Measurements from ENCODE around the gene SARNP.

SARNP gene

DNA sequence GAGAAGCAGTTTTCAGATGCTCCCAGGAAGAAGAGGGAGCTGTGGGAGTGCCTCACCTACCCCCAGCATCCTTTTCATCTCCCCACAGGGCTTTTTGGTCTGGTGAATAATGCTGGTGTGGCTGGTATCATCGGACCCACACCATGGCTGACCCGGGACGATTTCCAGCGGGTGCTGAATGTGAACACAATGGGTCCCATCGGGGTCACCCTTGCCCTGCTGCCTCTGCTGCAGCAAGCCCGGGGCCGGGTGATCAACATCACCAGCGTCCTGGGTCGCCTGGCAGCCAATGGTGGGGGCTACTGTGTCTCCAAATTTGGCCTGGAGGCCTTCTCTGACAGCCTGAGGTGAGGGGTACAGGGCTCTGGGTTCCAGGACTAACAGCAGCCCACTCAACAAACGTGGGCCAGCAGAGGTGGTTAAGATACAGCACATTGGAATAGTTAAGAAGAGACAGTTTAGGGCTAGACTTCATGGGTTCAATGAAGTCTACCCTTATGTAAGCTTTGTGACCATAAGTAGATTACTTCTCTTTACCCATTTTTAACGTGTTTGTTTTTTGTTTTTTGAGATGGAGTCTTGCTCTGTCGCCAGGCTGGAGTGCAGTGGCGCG, 95.8 kb downstream of the SARNP start:
- ATAC-seq (replicated peaks; ENCODE audit: extremely low read depth, poor library complexity, severe bottlenecking), result no peak

GRCh38 chr12:55720894-55721444, 96.6 kb downstream of the SARNP start:
- ATAC-seq (replicated peaks; ENCODE audit: extremely low read depth, poor library complexity, severe bottlenecking), result no peak
- Mint-ChIP-seq H3K4me1 (peaks cover 42% of the 10 kb centered on the region), H3K9me3 (no peaks in the 10 kb centered on the region), H3K4me3 (no peak overlapping the region), H3K36me3 (ENCODE audit: insufficient read depth) (peaks cover 14% of the 10 kb centered on the region), H3K27ac (ENCODE audit: low read depth) (no peak overlapping the region), H3K27me3 (no peaks in the 10 kb centered on the region)
- DNase-seq (ENCODE audit: low spot score in 2 of 2), result no peak

More for the DNA sequence above, 95.8 kb downstream of the SARNP start:
- DNase-seq (ENCODE audit: low spot score in 2 of 2), result no peak
- Mint-ChIP-seq H3K36me3 (ENCODE audit: insufficient read depth) (peaks cover 11% of the 10 kb centered on the region), H3K4me1 (peaks cover 42% of the 10 kb centered on the region), H3K27me3 (no peaks in the 10 kb centered on the region), H3K9me3 (no peaks in the 10 kb centered on the region), H3K4me3 (no peak overlapping the region), H3K27ac (ENCODE audit: low read depth) (no peak overlapping the region)

DNA sequence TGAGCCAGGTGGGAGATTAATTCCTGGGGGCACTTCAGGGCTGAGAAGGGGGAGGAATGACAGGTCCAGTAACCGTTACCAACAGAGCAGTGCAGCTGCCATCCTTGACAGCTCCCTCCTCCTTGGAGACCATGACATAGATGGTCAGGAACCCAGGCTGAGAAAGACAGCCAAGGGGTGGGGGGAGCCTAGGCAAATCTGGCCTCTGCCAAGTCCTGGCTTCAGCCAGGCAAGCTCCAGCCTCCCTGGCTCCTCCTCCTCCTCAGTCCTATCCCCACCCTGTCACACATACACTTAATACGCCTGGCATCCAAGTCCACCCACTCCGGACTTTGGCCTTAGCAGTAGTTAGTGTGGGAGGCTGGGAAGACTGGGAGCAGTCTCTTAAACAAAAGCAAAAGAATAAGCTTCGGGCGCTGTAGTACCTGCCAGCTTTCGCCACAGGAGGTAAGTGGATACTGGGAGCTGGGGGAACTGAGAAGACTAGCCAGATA, 97.4 kb downstream of the SARNP start, which contains the start of gene RDH5:
TSS of gene RDH5 (plus strand) at position 323 of the 494 bp plus-strand sequence. CDS start 792 bp downstream, outside the sequence.
- DNase-seq (ENCODE audit: low spot score in 2 of 2) (no peak), ATAC-seq (replicated peaks; ENCODE audit: extremely low read depth, poor library complexity, severe bottlenecking) (no peak)
- Mint-ChIP-seq H3K9me3 (no peaks in the 10 kb centered on the region), H3K4me3 (no peak within 1 kb of the TSS), H3K4me1 (peaks cover 42% of the 10 kb centered on the region), H3K36me3 (ENCODE audit: insufficient read depth) (peaks cover 19% of the 10 kb centered on the region), H3K27me3 (no peaks in the 10 kb centered on the region), H3K27ac (ENCODE audit: low read depth) (no peak within 1 kb of the TSS)

- DNase-seq (ENCODE audit: low spot score in 2 of 2), result no peak
- H3K27me3 Mint-ChIP-seq, result no peaks in the 10 kb centered on the region
- peaks cover 34% of the 10 kb centered on the region for H3K4me1 Mint-ChIP-seq
- H3K36me3 Mint-ChIP-seq (ENCODE audit: insufficient read depth), result peaks cover 19% of the 10 kb centered on the region
- ATAC-seq (replicated peaks; ENCODE audit: extremely low read depth, poor library complexity, severe bottlenecking), result no peak
- H3K4me3 Mint-ChIP-seq, result no peak overlapping the region
- no peaks in the 10 kb centered on the region for H3K9me3 Mint-ChIP-seq
- no peak overlapping the region for H3K27ac Mint-ChIP-seq (ENCODE audit: low read depth)
Measured at GRCh38 chr12:55719371-55719770, 98.2 kb downstream of the SARNP start.

DNA sequence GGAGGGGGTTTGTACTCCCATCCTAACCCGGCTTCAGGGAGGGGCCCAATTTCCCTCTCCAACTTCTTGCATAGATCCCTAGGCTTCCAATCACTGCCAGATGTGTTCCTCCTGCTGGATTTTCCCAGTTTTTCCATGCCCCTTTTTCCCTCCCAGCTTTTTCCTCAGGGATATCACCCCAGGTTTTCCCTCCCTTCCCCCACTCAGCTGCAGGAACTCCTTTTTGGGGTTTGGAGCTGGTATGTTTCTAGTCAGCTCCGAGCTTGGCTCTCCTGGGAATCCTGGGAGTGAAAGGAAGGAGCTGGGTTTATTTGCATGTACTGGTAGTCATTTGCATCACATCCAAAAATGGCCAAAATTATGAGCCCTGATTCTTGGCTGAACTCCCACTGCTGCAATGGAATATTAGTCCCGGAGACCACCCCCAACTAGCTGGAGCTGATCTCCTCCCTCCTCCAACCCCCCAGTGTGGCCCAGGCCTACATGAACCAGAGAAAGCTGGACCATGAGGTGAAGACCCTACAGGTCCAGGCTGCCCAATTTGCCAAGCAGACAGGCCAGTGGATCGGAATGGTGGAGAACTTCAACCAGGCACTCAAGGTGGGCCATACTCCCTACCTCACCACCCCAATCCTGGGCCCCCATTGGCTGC, 98.8 kb downstream of the SARNP start:
- Mint-ChIP-seq H3K4me3 (no peak overlapping the region), H3K27ac (ENCODE audit: low read depth) (no peak overlapping the region), H3K4me1 (peaks cover 34% of the 10 kb centered on the region), H3K36me3 (ENCODE audit: insufficient read depth) (peaks cover 19% of the 10 kb centered on the region), H3K27me3 (no peaks in the 10 kb centered on the region), H3K9me3 (no peaks in the 10 kb centered on the region)
- ATAC-seq (replicated peaks; ENCODE audit: extremely low read depth, poor library complexity, severe bottlenecking) (no peak), DNase-seq (ENCODE audit: low spot score in 2 of 2) (no peak)

DNA sequence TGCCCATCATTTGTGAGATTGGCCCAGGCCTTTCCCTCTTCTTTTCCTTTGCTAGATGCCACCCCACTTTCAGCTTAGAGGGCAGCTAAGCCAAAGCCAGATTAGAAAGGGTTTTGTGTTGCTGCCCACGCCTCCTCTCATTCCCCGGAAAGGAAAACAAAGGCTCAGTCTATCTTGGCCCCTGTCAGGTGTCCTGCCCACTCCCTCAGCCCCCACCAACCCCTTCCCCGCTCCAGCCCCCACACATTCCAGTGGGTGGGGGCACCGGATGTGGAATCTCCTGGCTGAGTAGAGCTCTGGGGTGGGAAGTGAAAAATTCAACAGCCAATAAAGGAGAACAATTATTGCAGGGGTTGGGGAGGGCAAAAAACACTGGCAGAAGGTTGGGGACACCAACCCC, 99.5 kb downstream of the SARNP start:
- no peaks in the 10 kb centered on the region for H3K9me3 Mint-ChIP-seq
- DNase-seq (ENCODE audit: low spot score in 2 of 2) (no peak), ATAC-seq (replicated peaks; ENCODE audit: extremely low read depth, poor library complexity, severe bottlenecking) (no peak)
- H3K4me3 Mint-ChIP-seq, result peak overlapping the region; percentile 85
- no peaks in the 10 kb centered on the region for H3K27me3 Mint-ChIP-seq
- peaks cover 19% of the 10 kb centered on the region for H3K36me3 Mint-ChIP-seq (ENCODE audit: insufficient read depth)
- peaks cover 34% of the 10 kb centered on the region for H3K4me1 Mint-ChIP-seq
- no peak overlapping the region for H3K27ac Mint-ChIP-seq (ENCODE audit: low read depth)

DNA sequence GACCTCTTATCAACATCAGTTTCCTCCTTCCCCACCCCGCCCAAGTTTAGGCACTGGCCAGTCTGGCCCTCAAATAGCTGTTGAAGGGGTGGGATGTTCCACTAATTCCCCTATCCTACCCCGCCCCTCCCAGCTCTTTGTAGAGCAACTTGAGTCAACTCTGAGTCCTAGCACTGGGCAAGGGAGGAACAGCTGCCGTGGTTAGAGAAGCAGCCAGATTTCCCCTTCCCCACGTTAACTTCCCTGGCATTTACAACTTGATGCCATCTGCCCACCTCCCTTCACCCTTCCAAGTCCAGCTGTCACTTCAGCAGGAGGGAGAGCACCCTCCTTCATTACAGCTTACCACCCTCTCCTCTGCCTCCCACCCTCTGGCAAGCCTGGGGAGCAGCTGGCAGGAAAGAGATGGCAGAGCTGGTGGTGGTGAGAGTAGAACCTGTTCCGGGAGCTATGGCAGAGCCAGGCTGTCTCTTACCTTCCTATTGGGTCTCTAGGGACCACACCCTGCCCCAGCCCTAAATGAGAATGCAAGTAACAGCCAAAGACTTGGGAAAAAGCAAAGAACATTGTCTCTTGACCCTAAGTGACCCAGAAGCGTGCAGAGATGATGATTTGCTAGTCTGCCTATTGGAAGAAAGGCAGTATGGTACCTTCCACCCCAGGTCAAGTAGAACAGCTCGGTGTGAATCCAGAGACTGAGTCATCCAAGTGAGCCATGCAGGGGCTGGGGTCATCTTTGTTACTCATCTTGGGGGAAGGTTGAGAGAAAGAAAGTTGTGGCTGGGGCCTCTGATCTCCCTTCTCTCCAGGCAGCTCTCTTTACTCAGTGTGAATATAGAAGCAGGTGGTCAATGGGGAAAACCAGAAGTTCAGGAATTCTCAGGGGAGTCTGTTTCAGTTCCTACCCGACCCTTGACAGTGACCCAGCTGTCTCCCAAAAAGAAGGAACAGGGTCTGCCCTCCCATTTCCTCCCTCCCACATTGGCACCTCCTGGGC, 100.2 kb downstream of the SARNP start:
- no peak for DNase-seq (ENCODE audit: low spot score in 2 of 2)
- Mint-ChIP-seq H3K27ac (ENCODE audit: low read depth) (peak overlapping the region; percentile 95), H3K36me3 (ENCODE audit: insufficient read depth) (peaks cover 19% of the 10 kb centered on the region), H3K27me3 (no peaks in the 10 kb centered on the region), H3K9me3 (no peaks in the 10 kb centered on the region), H3K4me1 (peaks cover 34% of the 10 kb centered on the region), H3K4me3 (peak overlapping the region; percentile 85)
- no peak for ATAC-seq (replicated peaks; ENCODE audit: extremely low read depth, poor library complexity, severe bottlenecking)

GRCh38 chr12:55716582-55716957, 101.0 kb downstream of the SARNP start:
- ATAC-seq (replicated peaks; ENCODE audit: extremely low read depth, poor library complexity, severe bottlenecking) (no peak), DNase-seq (ENCODE audit: low spot score in 2 of 2) (no peak)
- no peaks in the 10 kb centered on the region for H3K9me3 Mint-ChIP-seq
- H3K27me3 Mint-ChIP-seq, result no peaks in the 10 kb centered on the region
- peak overlapping the region; percentile 95 for H3K27ac Mint-ChIP-seq (ENCODE audit: low read depth)
- H3K4me3 Mint-ChIP-seq, result peak overlapping the region; percentile 85
- peaks cover 34% of the 10 kb centered on the region for H3K4me1 Mint-ChIP-seq
- H3K36me3 Mint-ChIP-seq (ENCODE audit: insufficient read depth), result peaks cover 19% of the 10 kb centered on the region

DNA sequence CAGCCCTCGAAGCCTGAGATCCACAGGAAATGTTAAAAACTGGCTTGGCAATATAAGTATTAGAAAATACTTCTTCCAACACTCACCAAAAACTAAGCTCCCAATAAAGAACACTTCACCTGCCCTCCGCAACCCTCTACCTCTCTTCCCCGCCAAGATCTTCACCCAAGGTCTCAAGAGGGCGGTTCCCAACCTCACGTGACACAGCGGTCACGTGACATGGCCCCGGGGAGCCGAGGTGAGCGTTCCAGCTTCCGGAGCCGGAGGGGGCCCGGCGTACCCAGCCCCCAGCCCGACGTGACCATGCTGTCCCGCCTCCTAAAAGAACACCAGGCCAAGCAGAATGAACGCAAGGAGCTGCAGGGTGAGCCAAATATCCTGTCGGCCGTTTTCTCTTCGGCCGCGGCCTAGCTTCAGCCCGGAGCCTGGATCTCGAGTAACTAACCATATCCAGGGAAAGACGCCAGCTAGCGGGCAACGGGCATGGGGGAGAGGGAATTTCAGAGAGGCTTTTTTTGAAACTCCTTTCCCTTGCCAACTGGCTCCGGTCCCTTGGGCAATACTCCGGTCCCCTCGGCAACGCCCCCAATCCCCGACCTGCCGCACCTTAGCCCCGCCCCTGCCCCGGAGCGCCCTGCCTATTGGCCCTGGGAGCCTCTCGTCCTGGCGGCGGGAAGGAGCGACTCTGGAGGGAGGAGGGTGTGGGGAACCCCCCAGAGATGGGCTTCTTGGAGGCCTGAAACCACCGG, 101.5 kb downstream of the SARNP start, which contains the start of gene BLOC1S1:
TSS of gene BLOC1S1 (plus strand) at position 214 of the 749 bp plus-strand sequence. CDS start at position 220, 6 bp downstream.
- DNase-seq (ENCODE audit: low spot score in 2 of 2) (peak; percentile 84 to 85), ATAC-seq (replicated peaks; ENCODE audit: extremely low read depth, poor library complexity, severe bottlenecking) (peak; percentile 91)
- Mint-ChIP-seq H3K4me3 (peak within 1 kb of the TSS; percentile 85), H3K4me1 (peaks cover 34% of the 10 kb centered on the region), H3K27me3 (no peaks in the 10 kb centered on the region), H3K9me3 (no peaks in the 10 kb centered on the region), H3K36me3 (ENCODE audit: insufficient read depth) (peaks cover 19% of the 10 kb centered on the region), H3K27ac (ENCODE audit: low read depth) (peak within 1 kb of the TSS; percentile 95)

- no peaks in the 10 kb centered on the region for H3K9me3 Mint-ChIP-seq
- peak overlapping the region; percentile 85 for H3K4me3 Mint-ChIP-seq
- ATAC-seq (replicated peaks; ENCODE audit: extremely low read depth, poor library complexity, severe bottlenecking) (no peak), DNase-seq (ENCODE audit: low spot score in 2 of 2) (no peak)
- peaks cover 34% of the 10 kb centered on the region for H3K4me1 Mint-ChIP-seq
- H3K36me3 Mint-ChIP-seq (ENCODE audit: insufficient read depth), result peaks cover 19% of the 10 kb centered on the region
- H3K27me3 Mint-ChIP-seq, result no peaks in the 10 kb centered on the region
- peak overlapping the region; percentile 95 for H3K27ac Mint-ChIP-seq (ENCODE audit: low read depth)
Measured at GRCh38 chr12:55715169-55715764, 102.3 kb downstream of the SARNP start.

- H3K27ac Mint-ChIP-seq (ENCODE audit: low read depth), result no peak overlapping the region
- H3K36me3 Mint-ChIP-seq (ENCODE audit: insufficient read depth), result peaks cover 19% of the 10 kb centered on the region
- H3K9me3 Mint-ChIP-seq, result no peaks in the 10 kb centered on the region
- H3K4me3 Mint-ChIP-seq, result no peak overlapping the region
- H3K4me1 Mint-ChIP-seq, result peaks cover 38% of the 10 kb centered on the region
- peaks cover 15% of the 10 kb centered on the region for H3K27me3 Mint-ChIP-seq
- DNase-seq (ENCODE audit: low spot score in 2 of 2) (no peak), ATAC-seq (replicated peaks; ENCODE audit: extremely low read depth, poor library complexity, severe bottlenecking) (no peak)
Measured at GRCh38 chr12:55713721-55714120, 103.8 kb downstream of the SARNP start.
